Transverse colon (tissue), 4 donors: Measurements from ENCODE around the gene TEX50. TPM values are rescaled to one million over a fixed set of nuclear protein-coding genes. Genes with fewer than 3 reads are reported as not detected.
A peak's percentile ranks its signal among the peaks of the same experiment; 100 is the strongest.
"Not testable (repeated sequence)": the region's sequence is repeated elsewhere in the genome, so short reads cannot be mapped to it uniquely, and the experiment has no call there.

Experiments used
- DNase-seq: peaks from one replicate; pipeline ENCODE4 v3.0.0-alpha.2; 2019
- H3K27ac ChIP-seq, 4 donors: fragments of 200-600 bp; sonication (generic); 2 replicates each; pipeline ENCODE4 v1.5.1; 2016 to 2018; ENCODE audit warnings: inconsistent platforms in 4 of 4
- H3K27me3 ChIP-seq: fragments of 200-600 bp; sonication (generic); 2 replicates; pipeline ENCODE4 v1.5.1; 2017; ENCODE audit warnings: inconsistent platforms
- H3K36me3 ChIP-seq, 4 donors: fragments of 200-600 bp; sonication (generic); 2 replicates each; pipeline ENCODE4 v1.5.1; 2017 to 2019; ENCODE audit warnings: inconsistent platforms in 4 of 4
- H3K4me1 ChIP-seq, 4 donors: fragments of 200-600 bp; sonication (generic); 2 replicates each; pipeline ENCODE4 v1.5.1; 2017 to 2020; ENCODE audit warnings: inconsistent platforms in 4 of 4
- H3K4me3 ChIP-seq, 4 donors: fragments of 200-600 bp; sonication (generic); 1 replicate in 1 of 4; 2 replicates in 3 of 4; pipeline versions ENCODE4 v1.5.1 to v1.6.1; 2017 to 2019; ENCODE audit warnings: inconsistent platforms in 4 of 4
- H3K9me3 ChIP-seq, 2 donors: fragments of 200-600 bp; sonication (generic); 2 replicates each; pipeline ENCODE4 v1.5.1; 2017 to 2019; ENCODE audit warnings: inconsistent platforms in 2 of 2
- CTCF ChIP-seq, 5 experiments: fragments of 200-600 bp in 3 of 5; fragments of 450-650 bp in 2 of 5; sonication (generic) in 3 of 5; IDR thresholded peaks; 1 replicate in 2 of 5; 2 replicates in 3 of 5; pipeline ENCODE4 v1.5.1; 2016 to 2017; ENCODE audit warnings: antibody characterized with exemption in 5 of 5, inconsistent platforms in 3 of 5, mild to moderate bottlenecking in 2 of 5, moderate library complexity in 1 of 5
- EP300 ChIP-seq: sonication (generic); formaldehyde crosslinking; IDR thresholded peaks from one replicate; pipeline ENCODE4 v1.6.1; 2017; ENCODE audit warnings: antibody characterized with exemption, low read depth
- POLR2A ChIP-seq: fragments of 450-650 bp; IDR thresholded peaks from one replicate; pipeline ENCODE4 v1.6.1; 2016; ENCODE audit warnings: antibody characterized with exemption, mild to moderate bottlenecking, moderate library complexity
- POLR2AphosphoS5 ChIP-seq, 3 donors: sonication (generic); formaldehyde crosslinking; IDR thresholded peaks; one replicate each; pipeline ENCODE4 v1.6.1; 2016; ENCODE audit warnings: antibody characterized with exemption in 3 of 3
- WGBS, 2 donors: methylation state at CpG; one replicate each; pipeline ENCODE4 v1.1.5; 2018; ENCODE audit warnings: low coverage in 1 of 2; 5-methylcytosine and 5-hydroxymethylcytosine counted together
- in situ Hi-C, 4 donors: fragments of 200-750 bp; cut with MboI; loops; one replicate each; pipeline versions ENCODE4 v1.15.0 to v1.15.1; 2017; ENCODE audit warnings: low sequenced_read_pairs in 3 of 4, low pct_ligation_motif_present in 1 of 4, low pct_unique_long_range_greater_than_20kb in 1 of 4
- intact Hi-C: fragments of 100-400 bp; cut with DNase I; formaldehyde crosslinking; loops from one replicate; pipeline ENCODE4 v1.15.1; 2023; ENCODE audit warnings: low total_unique reads
- total RNA-seq, 4 donors: library from RNA; depleted of rRNA; stranded (reverse); fragments of >200 nt; gene quantifications; one replicate each; pipeline ENCODE4 v1.1.0, GENCODE V29; 2016

TEX50 gene
- total RNA-seq, 4 donors from 2014 or later: not detected

GRCh38 chr1:173666646-173667045, 31.5 kb downstream of the TEX50 start:
- in situ Hi-C loops: no loop called here
- TF ChIP-seq EP300 (no peak), CTCF (IDR thresholded peaks at IDR 0.05) (no peak), POLR2AphosphoS5 (IDR thresholded peaks at IDR 0.05) (no peak), POLR2A (no peak)
- no peaks in the 10 kb centered on the region for H3K36me3 ChIP-seq
- 81 to 89% methylated on average over 2 to 3 of the region's 3 CpGs for WGBS, 2 donors
- H3K4me3 ChIP-seq: no peak overlapping the region
- no peak overlapping the region for H3K27ac ChIP-seq
- H3K4me1 ChIP-seq: peaks cover 0 to 4% (median 1%) of the 10 kb centered on the region in 4 donors
- no peak for DNase-seq
- intact Hi-C loops: no loop called here
- H3K9me3 ChIP-seq: no peaks in the 10 kb centered on the region
- H3K27me3 ChIP-seq: peaks cover 43% of the 10 kb centered on the region

GRCh38 chr1:173669491-173669941, 34.4 kb downstream of the TEX50 start, which contains the start of gene ANKRD45:
Gene ANKRD45 (minus strand): TSS chr1:173669851. CDS start chr1:173659418, 10,433 bp downstream.
- Histone ChIP-seq H3K9me3 (no peaks in the 10 kb centered on the region), H3K36me3 (no peaks in the 10 kb centered on the region), H3K27me3 (peaks cover 43% of the 10 kb centered on the region), H3K4me3 (peak within 1 kb of the TSS in 1 of 4 donors; percentile 23), H3K27ac (no peak within 1 kb of the TSS), H3K4me1 (peaks cover 0 to 4% (median 1%) of the 10 kb centered on the region in 4 donors)
- intact Hi-C loops (no loop called here), in situ Hi-C loops (no loop called here)
- no peak for TF ChIP-seq EP300
- TF ChIP-seq POLR2A: no peak
- TF ChIP-seq POLR2AphosphoS5 (IDR thresholded peaks at IDR 0.05): no peak
- no peak for TF ChIP-seq CTCF (IDR thresholded peaks at IDR 0.05)
- DNase-seq: no peak
- WGBS, 2 donors: 13% methylated on average over 33 of the region's 33 CpGs; no CpG with 5 or more reads in 1 of the 2 donors

GRCh38 chr1:173674496-173674895, 39.4 kb downstream of the TEX50 start:
- H3K36me3 ChIP-seq, H3K4me1 ChIP-seq, intact Hi-C loops, in situ Hi-C loops, H3K9me3 ChIP-seq, H3K27ac ChIP-seq, H3K4me3 ChIP-seq, DNase-seq: not testable (repeated sequence)
- WGBS, 2 donors: 75 to 82% methylated on average over 1 to 2 of the region's 2 CpGs
- H3K27me3 ChIP-seq: peaks cover 20% of the 10 kb centered on the region

GRCh38 chr1:173680152-173680551, 45.0 kb downstream of the TEX50 start:
- H3K4me3 ChIP-seq, DNase-seq, intact Hi-C loops, H3K27ac ChIP-seq, H3K36me3 ChIP-seq, H3K9me3 ChIP-seq, in situ Hi-C loops, H3K27me3 ChIP-seq: not testable (repeated sequence)
- peaks cover 0 to 12% (median 3%) of the 10 kb centered on the region in 4 donors for H3K4me1 ChIP-seq
- WGBS, 2 donors: 72 to 75% methylated on average over 5 of the region's 5 CpGs

- in situ Hi-C loops (no loop called here), intact Hi-C loops (no loop called here)
- TF ChIP-seq EP300: no peak
- TF ChIP-seq POLR2A: no peak
- TF ChIP-seq CTCF (IDR thresholded peaks at IDR 0.05): no peak
- no peak for TF ChIP-seq POLR2AphosphoS5 (IDR thresholded peaks at IDR 0.05)
- Histone ChIP-seq H3K9me3 (no peaks in the 10 kb centered on the region), H3K27me3 (no peaks in the 10 kb centered on the region), H3K27ac (no peak overlapping the region), H3K36me3 (no peaks in the 10 kb centered on the region), H3K4me3 (no peak overlapping the region), H3K4me1 (peaks cover 0 to 9% (median 3%) of the 10 kb centered on the region in 4 donors)
- DNase-seq: no peak
Measured at GRCh38 chr1:173682184-173682583, 47.0 kb downstream of the TEX50 start.

- WGBS, 2 donors: 64 to 84% methylated on average over 4 of the region's 4 CpGs
- DNase-seq: peak; percentile 35
- in situ Hi-C loops, H3K27me3 ChIP-seq, H3K4me3 ChIP-seq, H3K9me3 ChIP-seq, H3K36me3 ChIP-seq, intact Hi-C loops, H3K27ac ChIP-seq, H3K4me1 ChIP-seq: not testable (repeated sequence)
Measured at GRCh38 chr1:173683838-173684237, 48.7 kb downstream of the TEX50 start.

- WGBS, 2 donors: 87% methylated on average over 3 of the region's 3 CpGs; no CpG with 5 or more reads in 1 of the 2 donors
- H3K9me3 ChIP-seq, H3K36me3 ChIP-seq, H3K27me3 ChIP-seq, H3K4me3 ChIP-seq, DNase-seq, intact Hi-C loops, in situ Hi-C loops, H3K27ac ChIP-seq, H3K4me1 ChIP-seq: not testable (repeated sequence)
Measured at GRCh38 chr1:173685121-173685520, 50.0 kb downstream of the TEX50 start.
